ENCODE results near the gene SLC16A3. TPM values are rescaled to one million over a fixed set of nuclear protein-coding genes. Genes with fewer than 3 reads are reported as not detected.
A peak's percentile ranks its signal among the peaks of the same experiment; 100 is the strongest.

The SLC16A3 gene
- total and polyA plus RNA-seq, 11 donors: 6.5 to 56.0 (median 12.9) TPM

GRCh38 chr17:82212331-82213250 lies 16.3 kb upstream of the SLC16A3 start, which contains the start of gene CCDC57:
Gene CCDC57 (minus strand): TSS chr17:82212842. CDS start chr17:82201944, 10,898 bp downstream.
- peak; percentile 39 to 86 (median 70) for ATAC-seq
- Histone ChIP-seq H3K27ac (peak within 1 kb of the TSS; percentile 51 to 90 (median 84)), H3K36me3 (peaks cover 0 to 1% (median 0%) of the 10 kb centered on the region in 9 donors), H3K4me1 (peaks cover 0 to 46% (median 27%) of the 10 kb centered on the region in 12 donors), H3K27me3 (no peaks in the 10 kb centered on the region), H3K4me3 (peak within 1 kb of the TSS; percentile 84 to 99 (median 92)), H3K9me3 (no peaks in the 10 kb centered on the region)
- DNase-seq: peak; percentile 83 to 92 (median 86)
- TF ChIP-seq CTCF (IDR thresholded peaks at IDR 0.05) (peak in 3 of 12 donors; percentile 3 to 8 (median 5)), POLR2A (IDR thresholded peaks at IDR 0.05) (peak in 1 of 2 donors; percentile 66)
- intact Hi-C loops (cut with DNase I): loop anchor here in 2 of 10 donors (2.0 to 5.0 kb wide), 3 partner anchors 18 to 200 kb away; partner anchors contain the start of gene CSNK1D (in 1 of the 2)
- 0 to 1% (median 0%) methylated on average over 14 to 116 of the region's 116 CpGs for WGBS, 4 donors

- Histone ChIP-seq H3K36me3 (no peaks in the 10 kb centered on the region), H3K4me1 (peaks cover 0 to 51% (median 30%) of the 10 kb centered on the region in 12 donors), H3K9me3 (no peaks in the 10 kb centered on the region), H3K4me3 (peak overlapping the region; percentile 84 to 99 (median 92)), H3K27me3 (no peaks in the 10 kb centered on the region), H3K27ac (peak overlapping the region; percentile 51 to 90 (median 84))
- TF ChIP-seq CTCF (IDR thresholded peaks at IDR 0.05) (no peak), POLR2A (IDR thresholded peaks at IDR 0.05) (no peak)
- intact Hi-C loops (cut with DNase I): loop anchor here in 2 of 10 donors (2.0 to 5.0 kb wide), 3 partner anchors 17 to 199 kb away; partner anchors contain the start of gene CSNK1D (in 1 of the 2)
- ATAC-seq (peak in 3 of 4 donors; percentile 24 to 61 (median 25)), DNase-seq (peak in 2 of 5 donors; percentile 43 to 71)
- 7 to 22% (median 13%) methylated on average over 18 to 37 of the region's 37 CpGs for WGBS, 4 donors
Measured at GRCh38 chr17:82213251-82214011, 15.4 kb upstream of the SLC16A3 start.

GRCh38 chr17:82214012-82214628 lies 14.7 kb upstream of the SLC16A3 start:
- peaks cover 0 to 54% (median 30%) of the 10 kb centered on the region in 12 donors for H3K4me1 ChIP-seq

More at GRCh38 chr17:82214012-82214628, 14.7 kb upstream of the SLC16A3 start:
- H3K9me3 ChIP-seq: no peaks in the 10 kb centered on the region
- 86 to 96% (median 88%) methylated on average over 3 to 11 of the region's 11 CpGs for WGBS, 4 donors
- H3K4me3 ChIP-seq: no peak overlapping the region
- intact Hi-C loops (cut with DNase I): loop anchor here in 1 of 10 donors (5.0 kb wide), 2 partner anchors 58 to 198 kb away; partner anchors contain the start of gene CSNK1D
- H3K36me3 ChIP-seq: no peaks in the 10 kb centered on the region
- ATAC-seq: no peak
- DNase-seq: peak in 1 of 5 donors; percentile 54
- H3K27me3 ChIP-seq: no peaks in the 10 kb centered on the region
- peak overlapping the region in 1 of 12 donors; percentile 99 for H3K27ac ChIP-seq
- no peak for TF ChIP-seq CTCF (IDR thresholded peaks at IDR 0.05)
- TF ChIP-seq POLR2A (IDR thresholded peaks at IDR 0.05): no peak

Measured in heart left ventricle (tissue), 16 donors.